Prostate gland (tissue), 2 donors: ENCODE measurements around the gene TMEM221. TPM values are rescaled to one million over a fixed set of nuclear protein-coding genes. Genes with fewer than 3 reads are reported as not detected.

ENCODE experiments used
- DNase-seq: peaks from one replicate; pipeline ENCODE4 v3.0.0-alpha.2; 2019; ENCODE audit warnings: low spot score
- H3K27ac ChIP-seq, 2 donors: fragments of 200-600 bp; sonication (generic); 2 replicates each; pipeline ENCODE4 v1.5.1; 2017 to 2019
- H3K27me3 ChIP-seq: fragments of 200-600 bp; sonication (generic); replicated peaks from 2 replicates; pipeline ENCODE4 v1.5.1; 2019; ENCODE audit not compliant: insufficient read depth
- H3K36me3 ChIP-seq, 2 donors: fragments of 200-600 bp; sonication (generic); 1 replicate in 1 of 2; 2 replicates in 1 of 2; pipeline versions ENCODE4 v1.5.1 to v1.8.1; 2017 to 2019
- H3K4me1 ChIP-seq: fragments of 200-600 bp; sonication (generic); replicated peaks from 2 replicates; pipeline ENCODE4 v1.5.1; 2019
- H3K4me3 ChIP-seq, 2 donors: fragments of 200-600 bp; sonication (generic); 2 replicates each; pipeline ENCODE4 v1.5.1; 2017 to 2019
- H3K9me3 ChIP-seq: fragments of 200-600 bp; sonication (generic); 2 replicates; pipeline ENCODE4 v1.5.1; 2017
- POLR2A ChIP-seq: fragments of 450-650 bp; IDR thresholded peaks from one replicate; pipeline ENCODE4 v1.6.1; 2016; ENCODE audit warnings: antibody characterized with exemption, mild to moderate bottlenecking
- POLR2AphosphoS5 ChIP-seq: sonication (generic); formaldehyde crosslinking; IDR thresholded peaks from one replicate; pipeline ENCODE4 v1.6.1; 2017; ENCODE audit warnings: antibody characterized with exemption
- WGBS: methylation state at CpG from one replicate; pipeline ENCODE4 v1.1.5; 2018; 5-methylcytosine and 5-hydroxymethylcytosine counted together
- intact Hi-C: fragments of 100-400 bp; cut with DNase I; formaldehyde crosslinking; loops from one replicate; pipeline ENCODE4 v1.14.2; 2022
- total RNA-seq, 2 donors: library from RNA; depleted of rRNA; stranded (reverse); fragments of >200 nt; gene quantifications; one replicate each; pipeline ENCODE4 v1.1.0, GENCODE V29; 2016
- TF ChIP-seq, protein P1 (sequence below), 4 experiments: fragments of 200-600 bp in 2 of 4; fragments of 450-650 bp in 2 of 4; sonication (generic) in 2 of 4; IDR thresholded peaks; 1 replicate in 3 of 4; 2 replicates in 1 of 4; pipeline ENCODE4 v1.5.1; 2016 to 2019; ENCODE audit warnings: antibody characterized with exemption in 4 of 4, mild to moderate bottlenecking in 2 of 4, moderate library complexity in 2 of 4

The TMEM221 gene
- total RNA-seq, 2 donors from 2014 or later = 1.4 to 1.7 TPM

DNA sequence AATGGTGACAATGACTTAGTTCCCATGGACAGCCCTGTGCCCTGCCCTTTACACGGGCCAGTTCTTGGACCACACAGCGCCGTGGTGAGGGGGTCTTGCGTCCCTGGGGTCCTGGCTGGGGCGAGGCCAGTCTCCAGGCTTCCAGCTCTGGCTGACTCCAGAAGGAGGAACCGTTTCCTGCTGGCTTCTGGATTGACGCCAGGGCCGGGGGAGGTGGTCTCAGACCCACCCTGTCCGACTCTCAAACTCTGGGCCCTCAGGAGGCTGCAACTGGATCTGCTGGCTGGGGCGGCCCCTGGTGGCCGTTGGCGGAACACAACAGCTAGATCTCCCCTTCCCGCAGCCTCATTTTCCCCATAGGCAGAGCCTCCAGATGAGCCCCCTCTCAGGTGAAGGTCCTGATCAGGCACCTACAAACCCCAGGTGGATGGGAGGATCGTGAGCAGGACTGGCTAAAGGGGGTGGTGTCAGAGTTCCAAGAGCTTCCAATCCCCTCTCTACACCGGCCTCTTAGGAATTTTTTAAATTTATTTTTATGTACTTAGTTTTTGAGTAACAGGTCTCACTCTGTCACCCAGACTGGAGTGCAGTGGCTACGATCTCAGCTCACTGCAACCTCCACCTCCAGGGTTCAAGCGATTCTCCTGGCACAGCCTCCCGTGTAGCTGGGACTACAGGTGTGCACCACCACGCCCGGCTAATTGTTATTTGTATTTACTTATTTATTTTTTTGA is 62.4 kb downstream of the TMEM221 start:
- intact Hi-C loops = loop anchor here (2.0 to 5.0 kb wide), 2 partner anchors 39 to 94 kb away; no protein-coding TSS in a partner anchor

More for the DNA sequence above, 62.4 kb downstream of the TMEM221 start:
- TF ChIP-seq POLR2A (no peak), POLR2AphosphoS5 (no peak)
- TF ChIP-seq, protein P1, sequence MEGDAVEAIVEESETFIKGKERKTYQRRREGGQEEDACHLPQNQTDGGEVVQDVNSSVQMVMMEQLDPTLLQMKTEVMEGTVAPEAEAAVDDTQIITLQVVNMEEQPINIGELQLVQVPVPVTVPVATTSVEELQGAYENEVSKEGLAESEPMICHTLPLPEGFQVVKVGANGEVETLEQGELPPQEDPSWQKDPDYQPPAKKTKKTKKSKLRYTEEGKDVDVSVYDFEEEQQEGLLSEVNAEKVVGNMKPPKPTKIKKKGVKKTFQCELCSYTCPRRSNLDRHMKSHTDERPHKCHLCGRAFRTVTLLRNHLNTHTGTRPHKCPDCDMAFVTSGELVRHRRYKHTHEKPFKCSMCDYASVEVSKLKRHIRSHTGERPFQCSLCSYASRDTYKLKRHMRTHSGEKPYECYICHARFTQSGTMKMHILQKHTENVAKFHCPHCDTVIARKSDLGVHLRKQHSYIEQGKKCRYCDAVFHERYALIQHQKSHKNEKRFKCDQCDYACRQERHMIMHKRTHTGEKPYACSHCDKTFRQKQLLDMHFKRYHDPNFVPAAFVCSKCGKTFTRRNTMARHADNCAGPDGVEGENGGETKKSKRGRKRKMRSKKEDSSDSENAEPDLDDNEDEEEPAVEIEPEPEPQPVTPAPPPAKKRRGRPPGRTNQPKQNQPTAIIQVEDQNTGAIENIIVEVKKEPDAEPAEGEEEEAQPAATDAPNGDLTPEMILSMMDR (IDR thresholded peaks at IDR 0.05) = peak; percentile 70 to 87 (median 74)
- Histone ChIP-seq H3K4me3 (no peak overlapping the region), H3K27ac (no peak overlapping the region), H3K36me3 (no peaks in the 10 kb centered on the region), H3K4me1 (no peaks in the 10 kb centered on the region), H3K9me3 (no peaks in the 10 kb centered on the region), H3K27me3 (no peaks in the 10 kb centered on the region)
- 35% methylated on average over 19 of the region's 20 CpGs for WGBS
- DNase-seq = no peak

Other genes with a start within 250 kb of the TMEM221 start
- gene USE1, start 233.3 kb downstream of the TMEM221 start, total RNA-seq = 10 to 100 TPM; 24.5 to 30.3 TPM
- gene OCEL1, start 222.4 kb downstream of the TMEM221 start, total RNA-seq = 10 to 100 TPM; 21.6 to 26.2 TPM
- gene NR2F6, start 202.7 kb downstream of the TMEM221 start, total RNA-seq = 100 to 1,000 TPM in 1 of 2 donors, 10 to 100 TPM in 1; 91.7 to 108 TPM
- gene USHBP1, start 183.9 kb downstream of the TMEM221 start, total RNA-seq = 1 to 10 TPM; 3.5 to 8.4 TPM
- 10 to 100 TPM; 80.0 to 81.6 TPM for gene BABAM1, start 181.2 kb downstream of the TMEM221 start, total RNA-seq
- gene ANKLE1, start 166.8 kb downstream of the TMEM221 start, total RNA-seq = 1 to 10 TPM in 1 of 2 donors, under 1 TPM in 1; 0.64 to 1.2 TPM
- 10 to 100 TPM; 20.1 to 21.6 TPM for gene ABHD8, start 145.2 kb downstream of the TMEM221 start, total RNA-seq
- gene MRPL34, start 142.8 kb downstream of the TMEM221 start, total RNA-seq = 100 to 1,000 TPM; 157 to 169 TPM
- 10 to 100 TPM in 1 of 2 donors, 1 to 10 TPM in 1; 9.6 to 18.6 TPM for gene DDA1, start 139.1 kb downstream of the TMEM221 start, total RNA-seq
- 10 to 100 TPM in 1 of 2 donors, 1 to 10 TPM in 1; 9.8 to 10.1 TPM for gene ANO8, start 113.8 kb downstream of the TMEM221 start, total RNA-seq
- 10 to 100 TPM; 42.4 to 67.0 TPM for gene GTPBP3, start 111.1 kb downstream of the TMEM221 start, total RNA-seq
- 10 to 100 TPM; 33.5 to 35.4 TPM for gene PLVAP, start 71.3 kb downstream of the TMEM221 start, total RNA-seq
- gene CCDC194, start 54.5 kb downstream of the TMEM221 start, total RNA-seq = not detected
- 10 to 100 TPM; 32.7 to 75.3 TPM for gene BST2, start 43.0 kb downstream of the TMEM221 start, total RNA-seq
- gene MVB12A, start 28.6 kb downstream of the TMEM221 start, total RNA-seq = 10 to 100 TPM; 71.2 to 75.7 TPM
- not detected for gene NXNL1, start 12.3 kb upstream of the TMEM221 start, total RNA-seq
- 10 to 100 TPM; 73.3 to 78.7 TPM for gene SLC27A1, start 21.9 kb upstream of the TMEM221 start, total RNA-seq
- gene PGLS, start 63.0 kb upstream of the TMEM221 start, total RNA-seq = 100 to 1,000 TPM; 120 to 129 TPM
- gene COLGALT1, start 107.0 kb upstream of the TMEM221 start, total RNA-seq = 10 to 100 TPM; 29.3 to 85.1 TPM
- 1 to 10 TPM in 1 of 2 donors, under 1 TPM in 1; 0.14 to 2.4 TPM for gene UNC13A, start 239.7 kb upstream of the TMEM221 start, total RNA-seq